ENCODE measurements around the gene STK4.

DNA sequence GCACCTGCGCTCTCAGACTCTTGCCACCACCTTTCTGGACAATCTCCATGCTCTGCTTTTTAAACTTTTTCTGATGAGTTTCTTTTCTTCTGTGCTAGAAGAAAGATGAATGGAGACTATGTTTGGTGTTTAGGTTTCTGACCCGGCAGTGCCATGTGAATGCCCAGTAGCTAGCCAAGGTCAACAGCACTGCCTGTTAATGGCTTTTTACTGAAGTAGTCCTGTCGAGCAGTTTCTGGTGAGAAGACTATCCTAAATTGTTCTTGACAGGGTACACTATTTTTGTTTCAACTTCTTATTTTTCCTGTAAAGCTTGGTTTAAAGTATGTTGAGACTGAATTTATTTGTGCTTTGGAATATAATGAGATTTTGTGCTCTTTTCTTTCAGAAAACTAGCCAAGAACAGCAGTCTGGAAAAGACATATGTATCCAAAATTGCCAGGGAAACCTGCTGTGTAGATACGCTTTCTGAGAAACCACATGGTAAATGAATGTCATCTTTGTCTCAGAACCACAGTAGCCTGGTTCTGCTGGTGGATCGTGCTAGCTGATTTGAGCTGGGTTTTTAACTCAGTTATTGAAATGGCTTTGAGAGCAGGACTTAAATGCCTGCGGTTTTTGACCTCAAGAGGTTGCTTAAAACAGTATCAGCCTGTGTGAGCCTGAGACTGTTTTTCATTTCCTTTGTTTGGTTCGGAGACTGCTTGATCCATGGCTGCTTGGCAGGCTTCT, 86.6 kb downstream of the STK4 start:
- TF ChIP-seq CEBPB (IDR thresholded peaks at IDR 0.05; ENCODE audit: low read depth, low read length) (peak; percentile 45; the same call in 1 of the 2 replicates), BHLHE40 (IDR thresholded peaks at IDR 0.05; ENCODE audit: low read depth, low read length) (no peak), POLR2A (IDR thresholded peaks at IDR 0.05; ENCODE audit: low read depth, low read length) (no peak), RCOR1 (IDR thresholded peaks at IDR 0.05; ENCODE audit: insufficient replicate concordance, low read length) (no peak), RFX5 (IDR thresholded peaks at IDR 0.05; ENCODE audit: low read depth, low read length) (no peak), MAZ (IDR thresholded peaks at IDR 0.05; ENCODE audit: borderline replicate concordance, low read depth, low read length) (no peak)
- TF ChIP-seq, protein P1, sequence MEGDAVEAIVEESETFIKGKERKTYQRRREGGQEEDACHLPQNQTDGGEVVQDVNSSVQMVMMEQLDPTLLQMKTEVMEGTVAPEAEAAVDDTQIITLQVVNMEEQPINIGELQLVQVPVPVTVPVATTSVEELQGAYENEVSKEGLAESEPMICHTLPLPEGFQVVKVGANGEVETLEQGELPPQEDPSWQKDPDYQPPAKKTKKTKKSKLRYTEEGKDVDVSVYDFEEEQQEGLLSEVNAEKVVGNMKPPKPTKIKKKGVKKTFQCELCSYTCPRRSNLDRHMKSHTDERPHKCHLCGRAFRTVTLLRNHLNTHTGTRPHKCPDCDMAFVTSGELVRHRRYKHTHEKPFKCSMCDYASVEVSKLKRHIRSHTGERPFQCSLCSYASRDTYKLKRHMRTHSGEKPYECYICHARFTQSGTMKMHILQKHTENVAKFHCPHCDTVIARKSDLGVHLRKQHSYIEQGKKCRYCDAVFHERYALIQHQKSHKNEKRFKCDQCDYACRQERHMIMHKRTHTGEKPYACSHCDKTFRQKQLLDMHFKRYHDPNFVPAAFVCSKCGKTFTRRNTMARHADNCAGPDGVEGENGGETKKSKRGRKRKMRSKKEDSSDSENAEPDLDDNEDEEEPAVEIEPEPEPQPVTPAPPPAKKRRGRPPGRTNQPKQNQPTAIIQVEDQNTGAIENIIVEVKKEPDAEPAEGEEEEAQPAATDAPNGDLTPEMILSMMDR (conservative IDR thresholded peaks at IDR 0.05; ENCODE audit: low read depth, low read length) = no peak
- TF ChIP-seq, protein P2, sequence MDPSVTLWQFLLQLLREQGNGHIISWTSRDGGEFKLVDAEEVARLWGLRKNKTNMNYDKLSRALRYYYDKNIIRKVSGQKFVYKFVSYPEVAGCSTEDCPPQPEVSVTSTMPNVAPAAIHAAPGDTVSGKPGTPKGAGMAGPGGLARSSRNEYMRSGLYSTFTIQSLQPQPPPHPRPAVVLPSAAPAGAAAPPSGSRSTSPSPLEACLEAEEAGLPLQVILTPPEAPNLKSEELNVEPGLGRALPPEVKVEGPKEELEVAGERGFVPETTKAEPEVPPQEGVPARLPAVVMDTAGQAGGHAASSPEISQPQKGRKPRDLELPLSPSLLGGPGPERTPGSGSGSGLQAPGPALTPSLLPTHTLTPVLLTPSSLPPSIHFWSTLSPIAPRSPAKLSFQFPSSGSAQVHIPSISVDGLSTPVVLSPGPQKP (IDR thresholded peaks at IDR 0.05; ENCODE audit: borderline replicate concordance, low read depth, low read length) = no peak
- TF ChIP-seq, protein P3, sequence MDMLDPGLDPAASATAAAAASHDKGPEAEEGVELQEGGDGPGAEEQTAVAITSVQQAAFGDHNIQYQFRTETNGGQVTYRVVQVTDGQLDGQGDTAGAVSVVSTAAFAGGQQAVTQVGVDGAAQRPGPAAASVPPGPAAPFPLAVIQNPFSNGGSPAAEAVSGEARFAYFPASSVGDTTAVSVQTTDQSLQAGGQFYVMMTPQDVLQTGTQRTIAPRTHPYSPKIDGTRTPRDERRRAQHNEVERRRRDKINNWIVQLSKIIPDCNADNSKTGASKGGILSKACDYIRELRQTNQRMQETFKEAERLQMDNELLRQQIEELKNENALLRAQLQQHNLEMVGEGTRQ (IDR thresholded peaks at IDR 0.05; ENCODE audit: low read depth, low read length) = no peak
